ENCODE data around the gene POLDIP2. TPM values are rescaled to one million over a fixed set of nuclear protein-coding genes. Genes with fewer than 3 reads are reported as not detected.

POLDIP2 gene, protein sequence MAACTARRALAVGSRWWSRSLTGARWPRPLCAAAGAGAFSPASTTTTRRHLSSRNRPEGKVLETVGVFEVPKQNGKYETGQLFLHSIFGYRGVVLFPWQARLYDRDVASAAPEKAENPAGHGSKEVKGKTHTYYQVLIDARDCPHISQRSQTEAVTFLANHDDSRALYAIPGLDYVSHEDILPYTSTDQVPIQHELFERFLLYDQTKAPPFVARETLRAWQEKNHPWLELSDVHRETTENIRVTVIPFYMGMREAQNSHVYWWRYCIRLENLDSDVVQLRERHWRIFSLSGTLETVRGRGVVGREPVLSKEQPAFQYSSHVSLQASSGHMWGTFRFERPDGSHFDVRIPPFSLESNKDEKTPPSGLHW
- 87.4 TPM for polyA plus RNA-seq

DNA sequence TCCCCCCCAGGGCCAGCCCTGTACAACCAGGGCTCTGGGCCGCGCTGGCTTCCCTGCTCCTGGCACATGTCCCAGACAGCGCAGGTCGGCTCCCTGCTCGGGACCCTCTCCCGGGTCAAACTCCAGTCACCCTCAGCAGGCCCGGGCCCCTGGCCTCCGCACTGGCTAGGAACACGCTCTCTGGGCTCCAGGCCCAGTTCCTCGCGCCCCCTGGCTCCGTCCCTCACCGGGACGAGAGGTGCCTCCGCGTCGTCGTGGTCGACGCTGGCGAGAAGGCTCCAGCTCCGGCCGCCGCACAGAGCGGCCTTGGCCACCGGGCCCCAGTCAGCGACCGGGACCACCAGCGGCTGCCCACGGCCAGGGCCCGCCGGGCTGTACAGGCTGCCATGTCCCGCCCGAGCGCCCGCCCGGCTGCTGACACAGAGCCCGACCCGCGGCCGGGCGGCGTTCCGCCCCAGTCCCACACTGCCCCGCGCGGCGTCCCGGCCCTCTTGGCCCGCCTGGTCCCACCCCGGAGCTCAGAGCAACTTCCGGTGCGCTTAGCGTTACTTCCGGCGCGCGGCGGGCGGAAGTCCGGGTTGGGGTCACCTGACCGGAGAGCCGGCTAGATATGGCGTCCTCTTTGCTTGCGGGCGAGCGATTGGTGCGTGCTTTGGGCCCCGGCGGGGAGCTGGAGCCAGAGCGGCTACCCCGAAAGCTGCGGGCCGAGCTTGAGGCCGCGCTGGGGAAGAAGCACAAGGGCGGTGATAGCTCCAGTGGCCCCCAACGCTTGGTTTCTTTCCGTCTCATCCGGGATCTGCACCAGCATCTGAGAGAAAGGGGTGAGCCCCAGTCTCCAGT is at the start of gene POLDIP2:
TSS of gene POLDIP2 (minus strand) at position 467 of the 840 bp plus-strand sequence. CDS start at position 388, 79 bp downstream.
- H3K36me3 Mint-ChIP-seq = peaks cover 3% of the 10 kb centered on the region
- no peaks in the 10 kb centered on the region for H3K27me3 Mint-ChIP-seq

DNA sequence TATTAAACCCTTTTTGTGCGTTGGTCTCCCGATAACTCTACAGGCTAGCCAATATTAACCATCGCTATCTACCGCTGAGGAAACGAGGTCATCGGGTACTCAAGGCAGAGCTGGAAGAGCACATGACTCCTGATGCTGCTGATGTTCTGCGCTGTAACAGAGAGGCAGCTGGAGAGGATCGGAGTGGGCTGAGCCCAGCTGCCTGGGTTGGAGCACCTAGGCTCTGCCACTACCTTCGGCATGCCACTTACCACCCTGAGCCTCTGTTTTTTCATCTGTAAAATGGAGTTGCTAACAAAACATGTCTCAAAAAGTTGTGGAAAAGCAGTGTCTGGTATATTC is 49.1 kb upstream of the POLDIP2 start:
- Mint-ChIP-seq H3K27me3 (no peaks in the 10 kb centered on the region), H3K4me3 (peak overlapping the region; percentile 58 to 91 (median 86)), H3K27ac (no peak overlapping the region), H3K36me3 (no peaks in the 10 kb centered on the region), H3K9me3 (no peaks in the 10 kb centered on the region), H3K4me1 (peaks cover 6 to 9% (median 8%) of the 10 kb centered on the region in 3 donors)

More for the DNA sequence above, at the start of gene POLDIP2:
- no peaks in the 10 kb centered on the region for H3K9me3 Mint-ChIP-seq
- H3K27ac Mint-ChIP-seq = peak within 1 kb of the TSS; percentile 94 to 98 (median 97)
- H3K4me1 Mint-ChIP-seq = peaks cover 11 to 22% (median 16%) of the 10 kb centered on the region in 3 donors
- peak within 1 kb of the TSS; percentile 96 to 99 (median 96) for H3K4me3 Mint-ChIP-seq

DNA sequence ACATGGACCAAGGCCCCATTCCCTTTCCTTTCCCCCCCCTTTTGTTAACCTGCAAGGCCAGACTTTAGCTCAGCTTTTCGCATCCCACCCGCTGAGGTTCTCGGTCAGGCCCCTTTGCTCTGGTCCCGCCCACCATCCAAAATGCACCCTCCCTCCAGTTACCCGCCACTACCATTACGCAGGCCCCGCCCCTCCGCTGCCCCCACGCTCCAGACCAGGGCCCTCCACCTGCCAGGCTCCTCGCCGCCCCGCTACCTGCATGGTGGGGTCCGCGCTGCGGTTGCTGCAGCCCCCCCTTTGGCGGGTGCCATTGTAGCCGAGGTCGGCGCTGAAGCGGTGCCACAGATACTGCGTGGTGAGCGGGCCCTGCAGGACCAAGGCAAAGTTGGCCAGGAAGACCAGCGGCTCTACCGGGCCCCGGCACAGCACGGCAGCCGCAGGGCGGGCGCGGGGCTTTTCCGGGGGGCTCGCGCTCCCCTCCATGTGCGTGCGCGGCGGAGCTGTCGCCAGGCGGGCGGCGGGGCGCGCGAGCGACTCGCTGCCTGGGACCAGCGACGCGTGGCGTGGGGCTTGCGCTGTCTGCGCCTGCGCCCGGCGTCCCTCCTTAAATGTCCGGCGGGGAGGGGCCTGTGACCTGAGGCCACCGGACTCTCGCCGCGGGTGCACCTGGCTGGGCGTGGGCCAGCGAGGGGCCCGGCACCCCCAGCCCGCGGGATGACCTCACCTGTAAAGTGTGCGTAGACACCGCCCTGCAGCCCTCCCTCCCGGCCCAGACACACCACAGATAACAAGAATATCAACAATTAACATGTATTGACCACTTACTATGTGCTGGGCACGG is 48.5 kb upstream of the POLDIP2 start, which contains the start of gene SLC46A1:
TSS of gene SLC46A1 (minus strand) at position 581 of the 841 bp plus-strand sequence. CDS start at position 483, 98 bp downstream.
- H3K27ac Mint-ChIP-seq = peak within 1 kb of the TSS in 1 of 3 donors; percentile 53
- H3K4me3 Mint-ChIP-seq = peak within 1 kb of the TSS; percentile 83 to 93 (median 88)

DNA sequence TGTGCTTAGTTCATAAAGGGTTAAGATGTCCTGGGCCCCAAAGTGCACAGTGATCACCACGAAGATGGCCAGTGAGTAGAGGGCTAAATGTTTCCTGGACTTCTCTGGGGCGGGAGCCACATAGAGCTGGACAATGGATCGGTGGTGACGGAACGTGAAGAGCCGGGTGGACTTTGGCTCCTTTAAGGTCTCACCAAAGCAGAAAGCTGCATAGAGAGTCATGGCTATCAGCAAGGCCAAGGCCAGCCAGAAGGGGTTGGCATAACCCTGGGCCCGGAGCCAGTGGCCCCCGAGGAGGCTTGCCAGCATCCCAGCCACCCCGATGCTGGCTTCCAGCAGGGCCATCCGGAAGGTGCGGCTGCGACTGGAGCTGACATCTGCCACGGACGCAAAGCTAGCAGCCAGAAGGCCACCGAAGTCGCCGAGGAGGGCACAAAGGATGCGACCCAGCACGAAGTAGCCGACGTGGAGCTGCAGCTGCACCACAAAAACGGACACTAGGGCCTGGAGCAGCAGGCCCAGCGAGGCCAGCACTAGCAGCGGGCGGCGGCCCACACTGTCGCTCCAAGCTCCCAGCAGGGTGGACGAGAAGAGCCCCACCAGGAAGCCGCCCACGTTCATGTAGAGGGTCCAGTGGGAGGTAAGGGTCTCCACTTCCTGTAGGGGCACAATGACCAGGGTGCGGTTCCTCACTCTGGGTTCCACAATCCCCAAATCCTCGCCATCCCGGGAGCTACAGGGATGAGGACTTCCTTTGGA is 47.7 kb upstream of the POLDIP2 start:
- Mint-ChIP-seq H3K27ac (peak overlapping the region in 1 of 3 donors; percentile 53), H3K27me3 (no peaks in the 10 kb centered on the region), H3K36me3 (no peaks in the 10 kb centered on the region), H3K9me3 (no peaks in the 10 kb centered on the region), H3K4me1 (peaks cover 6 to 9% (median 8%) of the 10 kb centered on the region in 3 donors), H3K4me3 (peak overlapping the region; percentile 83 to 93 (median 88))

More for the DNA sequence above, 48.5 kb upstream of the POLDIP2 start, which contains the start of gene SLC46A1:
- Mint-ChIP-seq H3K36me3 (no peaks in the 10 kb centered on the region), H3K9me3 (no peaks in the 10 kb centered on the region), H3K27me3 (no peaks in the 10 kb centered on the region), H3K4me1 (peaks cover 6 to 9% (median 8%) of the 10 kb centered on the region in 3 donors)

DNA sequence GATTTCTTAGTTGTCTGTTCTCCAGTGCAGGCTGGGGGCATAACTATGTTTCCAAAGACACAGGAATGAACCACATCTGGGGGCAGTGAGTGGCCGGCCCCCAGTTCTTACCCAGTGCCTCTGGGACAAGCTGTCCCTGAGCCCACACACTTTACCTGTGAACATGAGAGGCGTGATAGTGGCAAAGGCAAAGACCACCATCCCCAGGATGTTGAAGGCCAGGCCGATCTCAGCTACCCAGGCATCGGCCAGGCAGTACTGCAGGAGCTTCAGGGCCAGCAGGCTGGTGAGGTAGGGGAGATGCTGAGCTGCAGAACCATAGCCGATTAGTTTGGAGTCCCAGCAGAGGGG is 47.1 kb upstream of the POLDIP2 start:
- Mint-ChIP-seq H3K27me3 (no peaks in the 10 kb centered on the region), H3K27ac (peak overlapping the region in 1 of 3 donors; percentile 28), H3K36me3 (no peaks in the 10 kb centered on the region), H3K9me3 (no peaks in the 10 kb centered on the region), H3K4me1 (peaks cover 6 to 9% (median 8%) of the 10 kb centered on the region in 3 donors), H3K4me3 (peak overlapping the region; percentile 71 to 83 (median 74))

DNA sequence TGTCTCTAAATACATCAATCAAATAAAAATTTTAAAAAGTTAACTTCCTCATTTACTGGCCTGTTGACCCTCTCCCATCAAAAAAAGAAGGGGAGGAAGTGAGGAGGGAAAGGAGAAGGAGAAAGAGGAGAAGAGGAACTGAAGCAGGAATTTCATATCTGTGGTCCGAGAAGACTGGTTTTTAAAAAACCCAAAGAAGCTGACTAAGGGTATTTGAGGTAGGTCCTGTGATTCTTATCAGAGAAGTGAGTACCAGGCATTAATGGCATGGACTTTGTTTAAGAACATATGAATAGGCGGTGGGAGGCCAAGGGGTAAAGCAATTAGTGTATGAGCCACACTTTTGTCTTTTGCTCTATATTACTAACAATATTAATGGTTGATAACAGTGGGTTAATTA is 46.7 kb upstream of the POLDIP2 start:
- H3K4me3 Mint-ChIP-seq = peak overlapping the region in 3 of 4 donors; percentile 67 to 83 (median 75)
- peaks cover 6 to 9% (median 8%) of the 10 kb centered on the region in 3 donors for H3K4me1 Mint-ChIP-seq
- no peak overlapping the region for H3K27ac Mint-ChIP-seq
- no peaks in the 10 kb centered on the region for H3K36me3 Mint-ChIP-seq
- no peaks in the 10 kb centered on the region for H3K27me3 Mint-ChIP-seq
- H3K9me3 Mint-ChIP-seq = no peaks in the 10 kb centered on the region

DNA sequence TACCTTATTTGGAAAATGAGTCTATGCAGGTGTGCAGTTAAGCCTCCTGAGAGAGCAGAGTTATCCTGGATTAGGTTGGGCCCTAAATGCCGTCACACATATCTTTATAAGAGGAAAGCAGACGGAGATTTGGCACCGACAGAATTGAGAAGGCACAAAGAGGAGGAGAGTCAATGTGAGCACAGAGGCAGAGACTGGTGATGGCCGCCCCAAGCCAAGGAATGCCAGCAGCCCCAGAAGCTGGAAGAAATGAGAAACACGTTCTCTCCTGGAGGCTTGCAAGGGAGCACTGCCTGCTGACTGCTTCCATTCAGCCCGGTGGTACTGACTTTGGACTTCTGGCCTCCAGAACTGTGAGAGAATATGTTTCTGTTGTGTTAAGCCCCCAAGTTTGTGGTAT is 45.5 kb upstream of the POLDIP2 start:
- Mint-ChIP-seq H3K27ac (peak overlapping the region in 1 of 3 donors; percentile 42), H3K4me3 (peak overlapping the region in 2 of 4 donors; percentile 64 to 67), H3K9me3 (no peaks in the 10 kb centered on the region), H3K4me1 (peaks cover 6 to 9% (median 8%) of the 10 kb centered on the region in 3 donors), H3K27me3 (no peaks in the 10 kb centered on the region), H3K36me3 (peaks cover 2% of the 10 kb centered on the region)

DNA sequence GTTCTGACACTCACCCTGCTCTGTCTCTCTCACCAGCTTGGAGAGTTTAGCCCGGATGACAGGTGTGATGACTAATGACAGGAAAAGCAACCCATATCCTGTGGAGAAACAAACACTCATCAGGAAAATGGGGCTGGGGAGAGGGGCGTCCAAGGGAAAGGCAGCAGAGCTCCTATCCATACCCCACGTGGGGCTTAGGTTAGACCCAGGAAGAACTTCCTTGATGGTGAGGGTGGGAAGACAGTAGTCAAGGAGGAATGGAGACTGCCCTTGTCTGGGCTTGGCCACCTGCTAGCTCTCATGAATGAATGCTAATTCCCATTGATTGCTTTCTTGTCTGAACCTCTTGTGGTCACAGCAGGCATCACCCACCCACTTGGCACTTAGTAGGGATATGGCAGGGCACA is 44.9 kb upstream of the POLDIP2 start:
- peaks cover 6 to 9% (median 7%) of the 10 kb centered on the region in 3 donors for H3K4me1 Mint-ChIP-seq

DNA sequence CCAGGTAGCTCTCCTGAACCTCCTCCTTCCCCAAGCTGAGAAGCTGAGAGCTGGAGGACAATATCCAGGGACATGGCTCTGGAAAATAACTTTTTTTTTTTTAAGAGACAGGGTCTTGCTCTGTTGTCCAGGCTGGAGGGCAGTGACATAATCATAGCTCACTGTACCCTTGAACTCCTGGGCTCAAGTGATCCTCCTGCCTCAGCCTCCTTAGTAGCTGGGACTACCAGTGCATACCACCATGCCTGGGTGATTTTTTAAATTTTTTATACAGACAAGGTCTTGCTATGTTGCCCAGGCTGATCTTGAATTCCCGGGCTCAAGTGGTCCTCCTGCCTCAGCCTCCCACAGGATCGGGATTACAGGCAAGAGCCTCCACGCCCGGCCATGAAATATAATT is 42.5 kb upstream of the POLDIP2 start:
- peak overlapping the region in 1 of 3 donors; percentile 16 for H3K27ac Mint-ChIP-seq

More for the DNA sequence above, 44.9 kb upstream of the POLDIP2 start:
- Mint-ChIP-seq H3K4me3 (peak overlapping the region in 1 of 4 donors; percentile 64), H3K27ac (peak overlapping the region in 2 of 3 donors; percentile 42 to 63), H3K9me3 (no peaks in the 10 kb centered on the region), H3K36me3 (peaks cover 4% of the 10 kb centered on the region), H3K27me3 (no peaks in the 10 kb centered on the region)

DNA sequence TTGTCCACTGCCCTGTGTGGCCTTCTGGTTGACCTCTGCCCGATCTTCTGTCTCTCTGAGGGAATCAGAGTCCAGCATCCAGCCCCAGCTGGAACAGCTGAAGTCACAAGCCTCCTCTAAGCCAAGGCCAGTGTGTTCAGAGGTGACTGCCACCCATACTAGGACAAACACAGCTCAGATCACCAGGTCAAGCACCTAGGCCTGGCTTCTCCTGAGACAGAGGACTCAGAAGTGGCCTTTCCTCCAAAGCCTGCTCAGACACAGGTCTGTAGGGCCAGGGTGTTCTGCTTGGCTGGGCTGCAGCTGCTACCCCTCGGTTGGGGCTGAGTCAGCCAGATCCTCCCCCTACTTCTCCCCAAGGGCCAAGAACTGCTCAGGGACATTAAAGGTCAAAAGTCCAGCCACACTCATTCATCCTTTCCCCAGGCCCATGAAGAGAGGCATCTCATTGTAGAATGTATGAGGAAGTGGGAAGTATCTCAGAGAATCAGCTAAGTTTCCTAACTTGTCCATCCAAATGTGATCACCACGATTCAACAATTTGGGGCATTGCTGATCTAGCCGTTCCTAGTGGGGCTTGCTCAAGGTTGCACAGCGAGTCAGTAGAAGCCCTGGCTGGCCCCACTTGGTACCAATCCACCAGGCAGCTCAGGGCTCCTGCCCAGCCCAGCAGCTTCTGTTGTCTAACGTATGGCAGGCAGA is 41.1 kb upstream of the POLDIP2 start:
- no peak overlapping the region for H3K4me3 Mint-ChIP-seq
- no peaks in the 10 kb centered on the region for H3K27me3 Mint-ChIP-seq
- peaks cover 4% of the 10 kb centered on the region for H3K36me3 Mint-ChIP-seq
- no peaks in the 10 kb centered on the region for H3K9me3 Mint-ChIP-seq
- peak overlapping the region in 1 of 3 donors; percentile 31 for H3K27ac Mint-ChIP-seq
- no peaks in the 10 kb centered on the region for H3K4me1 Mint-ChIP-seq

More for the DNA sequence above, 42.5 kb upstream of the POLDIP2 start:
- no peaks in the 10 kb centered on the region for H3K27me3 Mint-ChIP-seq
- peaks cover 4% of the 10 kb centered on the region for H3K36me3 Mint-ChIP-seq
- peaks cover 3 to 6% (median 3%) of the 10 kb centered on the region in 3 donors for H3K4me1 Mint-ChIP-seq
- no peaks in the 10 kb centered on the region for H3K9me3 Mint-ChIP-seq
- H3K4me3 Mint-ChIP-seq = no peak overlapping the region

DNA sequence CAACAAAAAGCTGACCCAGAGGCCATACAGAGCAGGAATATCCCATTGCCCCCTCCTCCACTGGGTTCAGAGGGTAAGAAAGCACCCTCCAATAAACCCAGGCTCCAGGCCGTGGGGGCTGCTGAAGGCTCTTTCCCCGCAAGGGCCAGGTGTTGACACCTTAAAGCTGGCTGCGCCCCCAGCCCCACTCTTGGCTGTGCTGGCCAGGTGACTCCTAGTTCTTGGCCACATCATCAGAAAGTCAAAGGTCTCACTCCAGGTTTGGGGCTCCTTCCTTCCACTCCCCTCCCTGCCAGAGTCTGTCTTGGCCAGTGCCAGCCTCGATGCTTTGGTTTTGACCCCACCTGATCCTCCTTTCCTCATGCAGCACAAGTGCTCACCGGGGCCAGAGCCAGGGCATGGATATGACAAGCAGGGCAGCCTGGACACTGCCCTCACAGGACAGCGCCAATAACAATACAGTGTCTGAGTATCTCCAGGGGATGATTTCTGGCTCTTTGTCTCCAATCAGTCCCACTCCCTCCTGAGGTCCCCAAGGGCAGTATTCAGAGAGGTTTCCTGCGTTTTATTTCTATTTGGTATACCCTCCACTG is 40.5 kb upstream of the POLDIP2 start:
- no peaks in the 10 kb centered on the region for H3K9me3 Mint-ChIP-seq
- H3K36me3 Mint-ChIP-seq = peaks cover 4% of the 10 kb centered on the region
- no peaks in the 10 kb centered on the region for H3K4me1 Mint-ChIP-seq
- H3K27ac Mint-ChIP-seq = no peak overlapping the region
- no peaks in the 10 kb centered on the region for H3K27me3 Mint-ChIP-seq
- H3K4me3 Mint-ChIP-seq = no peak overlapping the region

DNA sequence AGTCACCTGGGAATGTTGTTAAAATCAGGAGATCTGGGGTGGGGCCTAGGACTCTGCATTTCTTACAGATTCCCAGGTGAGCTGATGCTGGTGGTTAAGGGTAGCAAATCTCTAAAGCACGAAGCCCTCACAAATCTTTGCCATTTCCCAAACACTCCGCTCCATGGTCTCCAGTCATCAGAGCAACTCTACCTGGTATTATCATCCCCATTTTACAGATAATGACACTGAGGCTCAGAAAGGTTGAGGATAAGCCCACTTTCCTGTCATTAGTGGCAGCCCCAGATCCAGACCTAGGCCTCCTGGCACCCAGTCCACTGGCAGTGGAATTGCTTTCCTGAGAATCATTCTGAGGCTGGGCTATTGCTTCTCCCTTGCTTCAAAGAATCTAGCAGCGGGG is 39.9 kb upstream of the POLDIP2 start:
- Mint-ChIP-seq H3K4me1 (no peaks in the 10 kb centered on the region), H3K9me3 (no peaks in the 10 kb centered on the region), H3K36me3 (peaks cover 4% of the 10 kb centered on the region), H3K27me3 (no peaks in the 10 kb centered on the region), H3K4me3 (no peak overlapping the region), H3K27ac (no peak overlapping the region)

DNA sequence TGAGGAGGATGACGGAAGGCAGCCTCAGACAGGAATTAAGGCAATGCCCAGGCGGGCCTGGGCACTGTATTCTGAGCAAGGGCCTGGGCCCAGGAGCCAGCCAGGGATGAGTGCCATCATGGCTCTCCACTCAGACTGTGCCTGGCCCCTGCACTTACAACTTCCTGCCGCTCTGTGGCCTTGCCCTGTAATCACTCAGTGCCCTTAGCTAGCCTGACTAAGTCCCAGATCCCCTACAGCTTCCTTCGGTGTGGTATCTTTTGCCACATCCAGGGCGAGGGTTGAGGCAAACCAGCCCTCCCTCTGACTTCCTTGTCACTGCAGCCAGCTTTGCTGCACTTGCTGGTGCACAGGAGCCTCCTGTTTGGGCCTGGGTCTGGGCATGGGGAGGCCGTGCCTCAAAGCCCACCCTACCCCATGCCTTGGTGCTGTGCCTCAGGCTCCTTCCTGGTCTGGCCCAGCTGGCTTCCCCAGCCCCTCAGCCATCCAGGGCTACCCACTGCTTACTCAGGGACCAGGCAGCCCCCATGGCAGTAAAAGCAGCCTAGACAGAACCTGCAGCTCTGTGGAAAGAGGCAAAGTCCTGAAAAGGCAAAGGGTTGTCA is 39.4 kb upstream of the POLDIP2 start:
- Mint-ChIP-seq H3K9me3 (no peaks in the 10 kb centered on the region), H3K4me3 (no peak overlapping the region), H3K27me3 (no peaks in the 10 kb centered on the region), H3K4me1 (no peaks in the 10 kb centered on the region), H3K27ac (no peak overlapping the region), H3K36me3 (peaks cover 4% of the 10 kb centered on the region)
